Stimulated activated CD4-positive, alpha-beta T cell treated with anti-CD3 and anti-CD28 coated beads, Interleukin-1b, Interleukin-23, amount 100 ng/mL, for 24 hours (primary cell): ENCODE measurements around the gene BBS1.

Experiments used
- DNase-seq, 4 experiments: peaks; one replicate each; pipeline ENCODE4 v3.0.0-alpha.2; 2020; ENCODE audit warnings: low read depth in 4 of 4, low spot score in 1 of 4

Gene BBS1

DNA sequence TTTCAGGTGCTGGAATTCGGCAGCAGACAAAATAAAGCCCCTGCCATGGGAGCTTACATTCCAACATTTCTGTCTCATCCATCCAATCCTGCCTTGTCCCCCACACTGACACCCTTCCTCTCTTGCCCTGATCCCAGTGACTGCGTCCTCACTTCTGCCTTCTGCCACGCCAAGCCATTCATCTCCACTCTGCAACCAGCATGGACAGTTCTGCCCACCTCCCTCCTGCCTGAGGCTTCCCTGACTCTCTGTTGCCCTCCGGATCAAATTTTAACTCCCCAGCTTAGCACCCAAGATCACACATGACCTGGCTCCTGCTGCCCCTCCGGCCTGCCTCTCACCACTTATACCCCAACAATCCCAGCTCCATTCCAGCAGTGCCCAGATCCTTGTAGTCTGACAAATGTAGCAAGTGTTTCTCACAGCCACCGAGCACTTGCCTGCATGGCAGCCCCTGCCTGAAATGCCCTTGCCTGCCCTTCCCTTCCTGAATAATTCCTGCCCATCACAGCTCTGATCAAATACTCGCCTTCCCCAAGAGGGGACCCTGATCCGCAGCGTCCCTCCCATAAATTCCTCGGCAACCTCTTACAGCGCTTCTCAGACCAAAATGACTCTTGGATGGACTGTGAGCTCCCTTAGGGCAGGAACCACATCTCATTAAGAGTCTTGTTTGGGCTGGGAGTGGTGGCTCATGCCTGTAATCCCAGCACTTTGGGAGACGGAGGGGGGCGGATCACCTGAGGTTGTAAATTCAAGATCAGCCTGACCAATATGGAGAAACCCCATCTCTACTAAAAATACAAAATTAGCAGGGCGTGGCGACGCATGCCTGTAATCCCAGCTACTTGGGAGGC lies 38.6 kb downstream of the BBS1 start:
- no peak for DNase-seq

DNA sequence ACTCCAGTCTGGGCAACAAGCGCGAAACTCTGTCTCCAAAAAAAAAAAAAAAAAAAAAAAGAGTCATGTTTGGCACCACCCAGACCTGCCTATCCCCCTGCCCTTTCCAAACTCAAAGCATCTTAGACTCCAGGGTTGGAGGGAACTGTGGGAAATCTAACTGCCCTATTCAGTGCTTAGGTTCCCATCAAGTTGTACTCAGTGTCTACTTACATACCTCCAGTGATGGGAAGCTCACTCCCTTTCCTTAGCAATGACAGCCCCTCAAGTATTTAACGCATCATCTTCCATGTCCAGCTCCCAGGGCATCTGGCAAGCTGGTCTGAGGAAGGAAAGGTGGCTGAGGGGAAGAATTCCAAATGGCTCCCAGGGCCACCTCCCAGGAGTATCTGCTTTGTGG lies 39.3 kb downstream of the BBS1 start:
- no peak for DNase-seq

DNA sequence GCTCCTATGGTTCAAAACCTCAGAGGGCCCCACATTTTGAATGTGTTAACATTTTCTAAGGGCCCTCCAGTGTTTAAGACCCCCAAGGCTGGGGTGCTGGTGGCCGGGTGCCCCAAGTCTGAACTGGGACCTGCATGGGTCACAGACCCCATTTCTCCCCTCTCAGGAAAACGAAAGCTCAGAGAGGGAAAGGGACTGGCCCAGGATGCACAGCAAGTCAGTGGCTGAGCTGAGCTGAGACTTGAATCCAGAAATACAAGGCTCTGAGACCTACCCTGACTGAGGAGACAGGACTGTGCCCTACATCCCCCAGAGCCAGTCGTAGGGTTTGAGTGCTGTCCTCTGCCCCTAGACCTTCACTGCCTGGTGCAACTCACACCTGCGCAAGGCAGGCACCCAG lies 40.5 kb downstream of the BBS1 start:
- DNase-seq, result no peak

DNA sequence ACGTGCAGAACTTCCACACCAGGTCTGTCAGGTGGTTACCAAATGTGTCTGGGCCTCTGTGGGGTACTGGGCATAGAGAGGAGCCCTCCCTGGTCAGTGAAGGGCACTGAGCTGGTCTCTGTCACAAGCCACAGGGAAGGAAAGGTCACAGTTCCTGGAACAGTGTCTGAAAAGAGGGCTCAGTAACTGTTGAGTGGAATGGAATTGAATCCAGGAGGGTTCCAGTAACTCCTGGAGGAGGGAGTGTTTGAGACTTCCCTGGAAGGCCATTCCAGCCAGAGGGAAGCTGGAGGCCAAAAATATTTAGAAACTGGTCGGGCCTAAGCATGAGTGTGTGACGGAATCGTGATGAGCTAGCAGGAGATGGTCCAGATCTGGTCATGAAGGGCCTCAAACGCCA lies 44.2 kb downstream of the BBS1 start:
- no peak for DNase-seq

DNA sequence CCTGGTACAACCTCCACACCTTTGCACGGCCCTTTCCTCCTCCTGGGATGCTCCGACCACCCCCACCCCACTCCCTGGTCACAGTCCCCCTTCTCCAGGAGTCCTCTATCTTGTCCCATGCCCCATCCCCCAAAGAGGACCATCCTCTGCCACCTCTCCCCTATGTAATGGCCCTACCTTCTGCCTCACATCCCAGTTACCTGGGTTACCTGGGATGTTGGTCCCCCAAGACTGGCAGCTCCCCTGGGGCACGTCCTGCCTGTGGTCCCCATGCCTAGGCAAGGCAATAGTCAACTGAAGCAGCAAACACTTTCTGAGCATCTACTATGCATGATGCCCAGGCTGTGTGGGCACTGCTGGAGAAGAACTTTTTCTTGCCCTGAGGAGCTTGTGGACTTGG lies 45.0 kb downstream of the BBS1 start:
- no peak for DNase-seq

DNA sequence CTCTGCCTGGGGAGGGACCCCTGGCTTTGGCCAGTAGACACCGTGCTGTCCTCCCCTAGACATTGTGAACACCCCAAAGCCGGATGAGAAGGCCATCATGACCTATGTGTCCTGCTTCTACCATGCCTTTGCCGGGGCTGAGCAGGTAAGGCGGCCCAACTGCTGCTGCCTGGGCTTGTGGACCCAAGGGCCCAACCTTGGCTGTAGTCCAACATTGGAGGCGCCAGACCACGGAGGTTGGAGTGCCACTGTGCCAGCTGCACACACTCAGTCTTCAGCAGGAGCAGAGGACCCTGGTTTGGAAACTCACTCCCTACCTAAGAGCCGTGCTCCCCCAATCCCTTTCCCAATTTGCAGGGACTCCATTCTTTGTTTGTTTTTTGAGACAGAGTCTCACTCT lies 45.7 kb downstream of the BBS1 start:
- no peak for DNase-seq

DNA sequence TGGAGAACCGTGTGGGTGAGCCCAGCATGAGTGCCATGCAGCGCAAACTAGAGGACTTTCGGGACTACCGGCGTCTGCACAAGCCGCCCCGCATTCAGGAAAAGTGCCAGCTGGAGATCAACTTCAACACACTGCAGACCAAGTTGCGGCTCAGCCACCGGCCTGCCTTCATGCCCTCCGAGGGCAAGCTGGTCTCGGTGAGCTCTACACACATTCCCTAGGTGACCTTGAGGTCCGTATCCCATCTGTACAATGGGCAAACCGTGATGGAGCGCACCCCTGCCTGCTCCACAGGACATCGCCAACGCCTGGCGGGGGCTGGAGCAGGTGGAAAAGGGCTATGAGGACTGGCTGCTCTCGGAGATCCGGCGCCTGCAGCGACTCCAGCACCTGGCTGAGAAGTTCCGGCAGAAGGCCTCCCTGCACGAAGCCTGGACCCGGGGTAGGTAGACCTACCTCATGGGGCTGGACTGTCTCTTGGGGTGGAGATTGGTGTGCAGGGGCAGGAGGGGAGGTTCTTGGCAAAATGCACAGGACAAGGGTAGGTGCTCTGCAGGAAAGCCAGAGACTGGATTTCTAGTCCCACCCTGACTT lies 47.4 kb downstream of the BBS1 start:
- DNase-seq, result no peak

DNA sequence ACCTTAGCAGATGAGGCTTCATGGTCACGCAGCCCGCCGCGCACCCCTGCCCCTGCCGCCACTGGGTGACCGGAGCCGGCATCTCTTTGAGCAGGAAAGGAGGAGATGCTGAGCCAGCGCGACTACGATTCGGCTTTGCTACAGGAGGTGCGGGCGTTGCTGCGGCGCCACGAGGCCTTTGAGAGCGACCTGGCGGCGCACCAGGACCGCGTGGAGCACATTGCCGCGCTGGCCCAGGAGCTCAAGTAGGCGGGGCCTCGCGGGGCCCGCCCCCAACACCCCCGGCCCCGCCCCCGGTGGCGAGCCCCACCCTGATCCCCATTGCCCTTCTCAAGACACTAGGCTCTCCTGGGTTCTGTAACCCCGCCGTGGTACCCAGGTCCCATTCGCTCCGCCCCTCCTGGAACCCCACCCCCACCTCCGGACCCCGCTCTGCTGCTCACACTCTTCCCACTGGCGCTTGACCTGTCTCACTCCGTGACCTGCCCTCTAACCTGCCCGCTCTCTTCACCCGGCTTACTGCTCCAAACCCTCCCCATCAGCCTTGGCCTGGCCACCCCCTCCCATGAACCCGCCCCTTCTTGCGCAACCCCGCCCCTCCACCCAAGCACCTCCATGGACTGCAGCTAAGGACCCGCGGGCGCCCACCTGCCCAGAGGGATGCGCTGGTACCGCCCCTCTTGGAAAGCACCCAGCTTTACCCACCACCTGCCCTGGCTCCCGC lies 48.9 kb downstream of the BBS1 start:
- DNase-seq, result peak in 1 of 4 experiments; percentile 14

DNA sequence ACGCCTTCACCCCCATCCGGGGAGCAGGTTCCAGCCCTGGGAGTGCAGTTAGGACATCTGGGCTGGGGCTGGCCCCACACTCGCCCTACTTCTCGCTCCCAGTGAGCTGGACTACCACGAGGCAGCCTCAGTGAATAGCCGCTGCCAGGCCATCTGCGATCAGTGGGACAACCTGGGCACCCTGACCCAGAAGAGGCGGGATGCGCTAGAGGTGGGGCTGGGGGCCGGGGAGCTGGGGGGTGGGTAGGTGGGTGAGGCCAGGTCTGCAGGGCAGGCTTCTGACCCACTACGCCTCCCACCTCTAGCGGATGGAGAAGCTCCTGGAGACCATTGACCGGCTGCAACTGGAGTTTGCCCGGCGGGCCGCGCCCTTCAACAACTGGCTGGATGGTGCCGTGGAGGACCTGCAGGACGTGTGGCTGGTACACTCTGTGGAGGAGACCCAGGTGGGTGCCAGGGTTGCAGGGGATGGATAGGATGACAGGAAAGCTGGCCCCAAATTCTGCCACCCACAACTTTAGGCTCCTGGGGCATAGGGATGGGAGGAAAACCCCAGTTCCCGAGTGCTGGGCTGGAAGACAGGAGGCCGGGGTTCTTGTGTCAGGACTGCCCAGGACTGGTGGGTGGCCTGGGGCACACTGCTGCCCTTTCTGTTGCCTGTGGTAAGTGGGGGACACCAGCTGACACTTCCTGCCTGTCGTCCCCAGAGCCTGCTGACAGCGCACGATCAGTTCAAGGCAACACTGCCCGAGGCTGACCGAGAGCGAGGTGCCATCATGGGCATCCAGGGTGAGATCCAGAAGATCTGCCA lies 49.6 kb downstream of the BBS1 start:
- no peak for DNase-seq

DNA sequence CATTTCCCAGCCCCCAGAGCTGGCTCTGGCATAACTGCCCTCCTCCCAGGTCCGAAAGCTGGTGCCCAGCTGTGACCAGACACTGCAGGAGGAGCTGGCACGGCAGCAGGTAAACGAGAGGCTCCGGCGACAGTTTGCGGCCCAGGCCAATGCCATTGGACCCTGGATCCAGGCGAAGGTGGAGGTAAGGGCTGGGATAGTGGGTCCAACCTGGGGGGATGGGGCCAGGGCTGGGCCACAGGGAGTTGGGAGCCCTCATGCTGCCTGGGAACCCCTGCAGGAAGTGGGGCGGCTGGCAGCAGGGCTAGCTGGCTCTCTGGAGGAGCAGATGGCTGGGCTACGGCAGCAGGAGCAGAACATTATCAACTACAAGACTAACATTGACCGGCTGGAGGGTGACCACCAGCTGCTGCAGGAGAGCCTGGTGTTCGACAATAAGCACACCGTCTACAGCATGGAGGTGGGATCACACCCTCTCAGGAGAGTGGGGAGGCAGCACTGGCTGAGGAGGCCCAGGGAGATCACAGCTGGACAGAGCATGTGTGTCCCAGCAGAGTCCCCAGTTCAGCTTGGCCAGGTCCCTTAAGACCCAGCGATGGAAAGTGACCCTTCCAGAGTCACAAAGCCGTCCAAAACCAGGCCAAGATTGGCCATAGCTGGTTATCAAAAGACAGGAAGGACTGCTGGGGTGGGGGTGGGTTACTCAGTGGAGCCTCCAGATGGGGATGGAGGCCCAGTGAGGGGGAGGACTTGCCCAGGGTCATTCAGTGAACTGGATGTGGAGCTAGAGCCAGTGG lies 50.9 kb downstream of the BBS1 start:
- DNase-seq, result no peak

DNA sequence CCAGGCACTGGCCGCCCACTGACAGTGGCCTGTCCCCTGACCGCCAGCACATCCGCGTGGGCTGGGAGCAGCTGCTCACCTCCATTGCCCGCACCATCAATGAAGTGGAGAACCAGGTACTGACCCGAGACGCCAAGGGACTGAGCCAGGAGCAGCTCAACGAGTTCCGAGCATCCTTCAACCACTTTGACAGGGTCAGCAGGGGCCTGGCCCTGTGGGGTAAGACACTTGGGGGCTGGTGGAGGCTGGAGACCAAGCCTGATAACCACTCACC lies 51.5 kb downstream of the BBS1 start:
- DNase-seq, result no peak

DNA sequence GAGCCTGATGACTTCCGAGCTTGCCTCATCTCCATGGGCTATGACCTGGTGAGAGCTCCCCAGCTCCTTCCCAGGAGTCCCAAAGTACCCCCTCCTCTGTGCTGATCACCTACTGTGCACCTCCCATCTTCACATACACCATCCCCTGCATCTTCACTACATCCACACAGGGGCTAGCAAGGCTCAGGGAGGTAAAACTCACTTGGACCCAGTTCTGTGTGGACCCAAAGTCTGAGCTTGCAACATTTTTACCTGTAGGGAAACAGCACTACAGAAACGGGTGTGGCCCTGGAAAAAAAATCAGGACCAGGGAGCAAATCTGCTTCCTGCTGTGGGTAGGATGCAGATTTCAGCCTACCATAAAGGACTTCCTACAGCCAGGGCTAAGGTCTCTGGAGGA lies 51.8 kb downstream of the BBS1 start:
- DNase-seq, result no peak

DNA sequence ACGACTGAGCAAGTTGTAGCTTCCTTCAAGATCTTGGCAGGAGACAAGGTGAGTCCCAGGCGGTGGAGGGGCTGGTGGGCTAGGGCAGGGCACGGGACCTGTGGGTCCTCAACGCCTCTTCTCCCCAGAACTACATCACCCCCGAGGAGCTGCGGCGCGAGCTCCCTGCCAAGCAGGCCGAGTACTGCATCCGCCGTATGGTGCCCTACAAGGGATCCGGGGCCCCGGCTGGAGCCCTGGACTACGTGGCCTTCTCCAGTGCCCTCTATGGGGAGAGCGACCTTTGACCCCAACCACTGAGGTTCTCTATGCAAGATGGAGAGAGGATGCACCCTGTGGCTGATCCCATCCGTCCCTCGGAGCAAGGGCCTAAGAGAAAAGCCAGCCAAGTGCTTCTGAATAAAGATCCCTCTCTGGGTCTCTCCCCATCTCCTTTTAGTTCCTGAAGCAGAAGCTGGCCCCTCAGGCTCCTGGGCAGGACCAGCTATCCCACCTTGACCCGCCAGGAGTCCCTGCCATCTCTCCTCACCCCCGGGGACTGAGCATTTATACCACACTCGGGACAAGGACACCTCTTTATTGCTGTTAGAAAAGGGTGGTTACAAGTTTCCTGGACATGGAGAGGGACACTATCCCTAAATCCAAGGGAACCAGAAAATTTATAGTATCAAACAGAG lies 52.6 kb downstream of the BBS1 start:
- no peak for DNase-seq

DNA sequence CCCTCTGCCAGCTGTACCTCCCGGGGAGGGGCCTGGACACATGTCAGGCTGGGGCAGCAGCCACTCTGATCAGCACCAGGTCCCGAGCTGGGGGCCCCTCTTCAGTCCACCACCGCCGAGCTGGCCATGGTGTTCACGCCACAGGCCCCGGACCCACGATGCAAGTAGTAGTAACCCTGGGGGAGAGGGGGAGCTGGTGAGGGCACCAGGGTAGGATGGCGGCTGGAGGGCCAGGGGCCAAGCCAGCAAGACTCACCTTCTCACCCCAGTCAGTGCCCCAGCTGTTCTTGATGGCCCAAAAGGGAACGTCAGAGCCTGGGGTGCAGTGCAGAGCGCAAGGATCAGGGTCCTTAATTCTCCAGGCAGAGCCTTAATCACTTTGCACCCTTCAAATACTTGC lies 53.4 kb downstream of the BBS1 start:
- no peak for DNase-seq

DNA sequence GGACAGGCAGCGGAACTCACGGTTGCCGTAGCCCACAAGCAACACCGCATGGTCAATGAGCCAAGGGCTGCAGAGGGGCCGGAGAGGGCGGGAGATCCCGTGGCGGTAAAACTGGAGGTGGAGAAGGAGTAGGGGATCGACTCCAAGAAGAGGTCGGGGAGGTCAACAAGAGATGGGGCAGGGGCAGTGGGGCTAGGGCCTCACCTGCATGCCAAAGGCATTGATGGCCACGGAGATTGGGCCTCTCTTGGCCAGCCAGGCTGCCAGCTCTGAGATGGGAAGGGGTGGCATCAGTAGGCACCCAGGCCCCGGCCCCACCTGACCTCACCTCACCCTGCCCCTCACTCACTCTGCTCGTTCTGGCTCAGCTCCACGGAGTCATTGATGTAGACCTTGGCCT lies 54.1 kb downstream of the BBS1 start:
- DNase-seq, result no peak

DNA sequence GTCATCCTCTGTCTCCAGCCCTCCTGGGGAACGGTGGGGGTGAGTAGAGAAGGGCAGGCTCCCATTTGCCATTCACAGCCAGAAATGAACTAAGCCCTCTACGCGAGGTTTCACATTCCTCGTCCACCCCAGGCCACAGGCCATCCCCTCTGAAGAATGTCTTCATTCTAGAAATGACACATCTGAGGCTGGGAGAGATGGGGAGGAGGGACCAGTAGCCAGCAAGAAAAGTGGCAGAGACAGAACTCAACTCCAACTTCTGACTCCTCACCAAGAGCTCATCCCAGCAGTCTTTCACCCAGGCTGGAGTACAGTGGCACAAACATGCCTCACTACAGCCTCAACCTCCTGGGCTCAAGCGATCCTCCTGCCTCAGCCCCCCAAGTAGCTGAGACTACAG lies 54.5 kb downstream of the BBS1 start:
- no peak for DNase-seq

DNA sequence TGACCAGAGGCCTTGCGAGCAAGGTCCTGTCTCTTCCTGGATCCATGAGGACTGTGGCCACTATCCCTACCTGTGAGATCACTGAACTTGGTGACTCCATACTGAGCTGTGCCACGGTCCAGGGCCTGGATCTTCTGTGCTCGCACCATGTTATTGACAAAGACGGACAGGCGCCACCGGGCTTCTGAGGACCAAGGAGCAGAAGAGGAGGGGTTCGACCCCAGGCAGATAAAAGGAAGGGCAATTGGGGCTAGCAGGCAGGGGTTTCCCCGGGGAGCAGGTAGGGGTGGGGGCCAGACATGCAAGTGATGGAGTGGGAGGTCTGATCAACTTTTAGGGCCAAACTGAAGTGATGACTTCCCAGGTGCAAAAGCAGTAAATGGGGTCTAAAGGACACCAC lies 55.8 kb downstream of the BBS1 start:
- DNase-seq, result no peak

DNA sequence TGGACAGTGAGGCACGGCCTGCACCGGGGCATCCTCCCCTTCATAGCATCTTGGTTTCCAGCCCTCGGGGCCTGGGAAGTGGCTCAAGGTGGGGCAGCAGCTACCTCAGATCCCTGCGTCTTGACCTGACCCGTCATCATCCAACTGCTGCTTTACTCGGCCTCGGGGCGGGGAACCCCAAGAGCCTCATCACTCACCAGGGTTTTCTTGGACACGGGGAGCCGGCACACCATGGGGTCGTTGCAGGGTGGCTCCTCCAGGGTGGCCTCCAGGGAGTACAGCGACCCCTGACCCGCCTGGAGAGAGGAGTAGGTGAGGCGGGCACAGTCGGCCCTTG lies 57.3 kb downstream of the BBS1 start:
- DNase-seq, result no peak

DNA sequence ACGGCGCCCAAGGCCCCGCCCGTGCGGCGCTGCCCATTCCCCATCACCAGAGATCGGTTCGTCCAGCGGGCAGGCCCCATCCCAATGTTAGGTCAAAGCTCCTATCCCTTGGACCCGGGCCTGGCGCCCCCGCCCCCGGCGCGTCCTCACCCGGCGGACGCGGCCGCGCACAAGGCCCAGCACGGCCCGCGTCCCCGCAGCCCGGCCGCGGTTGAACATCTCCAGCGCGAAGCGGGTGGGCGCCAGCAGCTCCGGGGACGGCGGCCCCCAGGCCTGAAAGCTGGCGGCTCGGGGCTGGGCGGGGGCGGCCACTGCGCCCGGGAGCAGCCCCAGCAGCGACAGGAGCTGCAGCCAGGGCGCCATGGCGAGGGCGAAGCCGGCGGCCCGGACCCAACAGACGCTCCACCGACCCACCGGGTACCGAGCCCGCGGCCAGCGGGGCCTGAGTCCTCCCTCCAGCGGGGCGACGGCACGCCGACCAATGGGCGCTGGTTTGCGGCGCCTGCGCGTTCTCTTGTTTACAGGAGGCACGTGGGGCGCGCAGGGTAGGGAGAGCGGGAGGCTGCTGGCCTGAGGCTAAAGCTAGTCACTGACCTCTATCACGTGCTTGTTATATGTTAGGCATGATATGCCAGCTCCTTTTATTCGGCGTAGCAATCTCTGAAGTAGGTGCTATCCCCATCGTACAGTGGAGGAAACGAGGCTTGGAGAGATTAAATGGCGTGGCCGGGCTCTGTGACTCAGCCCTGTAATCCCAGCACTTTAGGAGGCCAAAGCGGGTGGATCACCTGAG lies 57.9 kb downstream of the BBS1 start, which contains the start of gene CTSF:
Gene CTSF, minus strand, starts transcription at position 483 of the 793 bp plus-strand sequence. Its CDS starts 120 bp downstream, at position 363.
- peak; percentile 41 to 61 (median 54) for DNase-seq

DNA sequence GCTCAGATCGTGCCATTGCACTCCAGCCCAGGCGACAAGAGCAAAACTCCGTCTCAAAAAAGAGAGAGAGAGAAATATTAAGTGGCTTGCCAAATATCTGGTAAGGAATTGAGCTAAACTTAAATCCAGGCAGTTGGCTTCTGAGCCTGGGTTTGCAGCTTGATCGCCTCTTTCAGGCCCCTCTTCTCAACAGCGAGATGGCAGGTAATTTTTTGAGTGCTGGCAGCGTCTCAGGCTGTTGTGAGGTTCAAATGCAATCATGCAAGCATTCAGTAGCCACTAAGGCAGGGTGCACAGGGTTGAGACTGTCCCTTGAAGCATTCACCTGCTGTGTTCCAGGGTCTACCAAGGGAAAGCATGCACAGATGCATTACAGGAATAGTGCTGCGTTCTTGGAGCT lies 58.6 kb downstream of the BBS1 start:
- DNase-seq, result no peak
